Hypothalamus (tissue), 51 donors: ENCODE measurements around the gene CRNKL1.

Experiments
- DNase-seq, 51 donors: peaks; one replicate each; lab custom pipeline; 2025; lab: John Stamatoyannopoulos, UW

CRNKL1 gene

DNA sequence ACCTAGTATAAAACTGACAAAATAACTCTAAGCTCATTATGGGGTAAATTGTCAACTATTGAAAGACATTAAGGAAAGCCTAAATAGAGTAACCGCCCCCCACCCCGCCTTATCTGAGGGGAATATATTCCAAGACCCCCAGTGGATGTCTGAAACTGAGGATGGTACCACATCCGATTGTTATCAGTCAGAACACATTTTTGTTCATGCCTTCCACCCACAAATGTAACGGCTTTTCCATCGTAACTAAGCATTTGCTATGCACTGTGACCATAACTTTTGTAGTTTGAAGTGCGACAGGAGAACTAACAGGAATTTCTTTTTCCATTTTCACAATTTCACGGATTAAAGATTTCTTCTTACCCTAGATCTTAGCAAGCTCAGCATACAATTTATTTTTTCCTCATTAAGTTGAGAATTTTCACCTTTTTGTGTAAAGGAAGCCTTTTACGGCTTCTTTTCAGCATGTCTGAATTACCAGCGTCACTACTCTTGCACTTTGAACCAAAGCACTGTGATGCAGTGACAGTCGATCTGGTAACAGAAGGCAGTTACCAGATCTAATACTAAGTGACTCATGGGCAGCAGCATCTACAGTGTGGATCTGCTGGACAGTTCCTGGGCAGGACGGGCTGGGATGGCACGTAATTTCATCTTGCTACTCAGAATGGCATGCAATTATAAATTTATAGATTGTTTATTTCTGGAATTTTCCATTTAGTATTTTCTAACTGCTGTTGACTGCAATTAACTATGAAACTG lies 11.9 kb upstream of the CRNKL1 start:
- no peak for DNase-seq

DNA sequence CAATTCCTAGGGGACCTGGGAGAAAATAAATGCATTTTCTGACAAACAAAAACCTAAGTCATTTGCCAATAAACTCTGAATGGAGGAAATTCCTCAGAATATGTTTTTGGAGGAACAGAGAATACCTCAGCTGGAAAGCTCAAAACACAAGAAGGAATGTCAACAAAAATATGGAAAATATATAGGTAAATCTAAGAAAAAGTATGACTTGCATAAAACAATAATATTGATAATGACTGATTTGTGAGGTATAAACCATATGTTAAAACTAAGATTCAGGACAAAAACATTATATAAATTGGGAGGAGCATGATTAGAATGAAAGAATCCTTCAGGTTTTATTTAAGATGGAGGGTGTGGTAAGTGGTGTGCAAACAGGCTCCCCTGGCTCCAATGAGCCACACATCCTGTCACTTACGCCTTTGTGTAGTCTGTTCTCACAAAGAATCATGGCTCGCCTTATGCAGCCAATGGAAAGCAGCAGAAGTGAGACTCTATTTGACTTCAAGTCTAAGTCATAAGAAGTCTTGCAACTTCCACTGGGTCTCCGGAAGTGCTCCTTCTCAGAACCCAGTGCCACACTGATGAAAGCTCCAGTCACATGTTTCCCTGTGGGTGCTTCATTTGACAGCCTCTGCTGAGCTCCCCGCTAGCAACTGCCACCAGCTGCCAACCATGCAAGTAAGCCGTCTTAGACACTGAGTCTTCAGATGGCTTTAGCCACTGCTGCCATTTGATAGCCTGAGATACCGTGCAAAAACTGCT lies 8.2 kb upstream of the CRNKL1 start:
- no peak for DNase-seq

- DNase-seq, result no peak
Observed at GRCh38 chr20:20051767-20052073, 546 bp downstream of the CRNKL1 start.

GRCh38 chr20:20039752-20040387 lies 12.4 kb downstream of the CRNKL1 start:
- DNase-seq, result no peak

GRCh38 chr20:20038586-20038985 lies 13.7 kb downstream of the CRNKL1 start:
- DNase-seq, result no peak

- no peak for DNase-seq
Observed at GRCh38 chr20:20037960-20038359, 14.3 kb downstream of the CRNKL1 start.

- peak in 1 of 51 donors; percentile 6 for DNase-seq
Observed at GRCh38 chr20:20036756-20037155, 15.5 kb downstream of the CRNKL1 start.

GRCh38 chr20:20034486-20034885 lies 17.8 kb downstream of the CRNKL1 start:
- no peak for DNase-seq

GRCh38 chr20:20031790-20032189 lies 20.5 kb downstream of the CRNKL1 start:
- DNase-seq, result no peak

- no peak for DNase-seq
Observed at GRCh38 chr20:20027284-20027683, 25.0 kb downstream of the CRNKL1 start.

- no peak for DNase-seq
Observed at GRCh38 chr20:20024942-20025341, 27.3 kb downstream of the CRNKL1 start.

GRCh38 chr20:20023395-20023794 lies 28.9 kb downstream of the CRNKL1 start:
- DNase-seq, result no peak

DNA sequence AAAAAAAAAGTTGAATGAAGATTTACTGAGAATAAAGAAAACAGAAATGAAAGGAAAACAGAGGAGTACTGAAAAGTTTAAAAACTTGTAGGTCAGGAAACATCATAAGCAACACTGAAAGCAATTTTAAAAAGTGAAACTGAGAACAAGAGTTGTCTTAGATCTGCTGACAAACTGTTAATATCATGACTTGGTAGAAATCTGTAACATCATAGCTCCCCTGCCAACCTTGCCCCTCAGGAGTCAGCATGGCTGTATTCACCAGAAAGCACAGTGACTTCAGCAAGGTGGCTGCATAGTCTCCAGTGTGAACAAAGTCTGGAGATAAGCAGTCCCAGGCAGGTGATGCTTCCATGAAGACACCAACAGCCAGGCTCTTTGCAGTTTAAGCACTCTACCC lies 29.8 kb downstream of the CRNKL1 start:
- no peak for DNase-seq

- no peak for DNase-seq
Observed at GRCh38 chr20:20021835-20022234, 30.4 kb downstream of the CRNKL1 start.

GRCh38 chr20:20020908-20021307 lies 31.4 kb downstream of the CRNKL1 start:
- no peak for DNase-seq

- no peak for DNase-seq
Observed at GRCh38 chr20:20019123-20019522, 33.1 kb downstream of the CRNKL1 start.

- DNase-seq, result no peak
Observed at GRCh38 chr20:20018366-20018765, 33.9 kb downstream of the CRNKL1 start.

DNA sequence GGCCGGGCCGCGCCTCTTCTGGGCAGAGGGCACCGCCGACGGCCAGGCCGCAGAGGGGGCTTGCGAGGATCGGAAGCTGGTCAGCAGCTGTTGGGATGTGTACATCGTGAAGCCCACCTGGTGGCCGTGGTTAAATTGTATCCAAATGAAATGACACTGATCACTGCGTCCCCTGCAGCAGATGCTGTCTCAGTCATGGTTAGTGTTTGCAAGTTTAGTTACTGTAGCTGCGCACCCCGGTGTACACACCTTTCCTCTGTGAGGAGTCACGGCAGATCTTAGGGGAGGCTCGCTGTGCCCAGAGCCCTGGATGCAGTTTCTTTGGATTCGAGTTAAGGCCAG lies 34.5 kb downstream of the CRNKL1 start:
- DNase-seq, result no peak

GRCh38 chr20:20017001-20017843 lies 35.0 kb downstream of the CRNKL1 start, which contains the start of gene NAA20:
NAA20 (plus strand) TSS chr20:20017362; CDS start chr20:20017397, 35 bp downstream.
- peak in 50 of 51 donors; percentile 37 to 96 (median 91) for DNase-seq

DNA sequence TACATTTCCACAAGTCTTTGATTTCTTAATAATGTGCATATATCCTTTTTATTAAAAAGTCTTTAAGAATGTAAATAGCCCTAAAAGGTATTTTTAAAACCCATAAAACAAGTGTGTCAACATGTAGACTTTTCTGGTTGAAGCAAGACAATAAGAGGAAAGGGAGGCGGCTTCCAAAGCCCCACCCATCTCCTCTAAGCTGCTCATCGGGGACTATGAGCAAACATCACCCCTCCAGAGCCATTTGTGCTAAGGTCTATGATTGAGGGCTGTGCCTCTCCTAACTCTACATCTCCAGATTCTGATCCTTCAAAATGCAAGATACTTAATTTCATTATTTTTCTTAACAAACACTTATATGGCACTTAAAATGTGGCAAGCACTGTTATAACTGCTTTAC lies 37.6 kb downstream of the CRNKL1 start:
- no peak for DNase-seq

- peak in 9 of 51 donors; percentile 22 to 64 (median 45) for DNase-seq
Observed at GRCh38 chr20:20012541-20012940, 39.7 kb downstream of the CRNKL1 start.
